Endothelial cell (in vitro differentiated cells): ENCODE data around the gene ADA. TPM values are rescaled to one million over a fixed set of nuclear protein-coding genes. Genes with fewer than 3 reads are reported as not detected.

ENCODE experiments used
- DNase-seq: peaks from one replicate; pipeline ENCODE4 v3.0.0; 2021; ENCODE audit warnings: low spot score
- H3K27ac Mint-ChIP-seq: one replicate; pipeline ENCODE4 v1.8.0; 2021; ENCODE audit warnings: mixed read lengths, inconsistent platforms; ENCODE audit not compliant: unreplicated experiment
- H3K27me3 Mint-ChIP-seq: one replicate; pipeline ENCODE4 v1.8.0; 2021; ENCODE audit warnings: mild to moderate bottlenecking, moderate library complexity, mixed read lengths, inconsistent platforms; ENCODE audit not compliant: unreplicated experiment
- H3K36me3 Mint-ChIP-seq: one replicate; pipeline ENCODE4 v1.8.0; 2021; ENCODE audit warnings: mild to moderate bottlenecking, low read depth, mixed read lengths, inconsistent platforms; ENCODE audit not compliant: unreplicated experiment
- H3K4me1 Mint-ChIP-seq: one replicate; pipeline ENCODE4 v1.8.0; 2021; ENCODE audit warnings: mild to moderate bottlenecking, mixed read lengths, inconsistent platforms; ENCODE audit not compliant: unreplicated experiment
- H3K4me3 Mint-ChIP-seq: one replicate; pipeline ENCODE4 v1.8.0; 2021; ENCODE audit warnings: mild to moderate bottlenecking, mixed read lengths, inconsistent platforms; ENCODE audit not compliant: unreplicated experiment
- H3K9me3 Mint-ChIP-seq: one replicate; pipeline ENCODE4 v1.8.0; 2021; ENCODE audit warnings: mixed read lengths, inconsistent platforms; ENCODE audit not compliant: unreplicated experiment
- CTCF ChIP-seq: fragments of 200-600 bp; sonication (generic); IDR thresholded peaks from one replicate; pipeline ENCODE4 v1.5.0; 2021; ENCODE audit warnings: antibody characterized with exemption; ENCODE audit not compliant: unreplicated experiment
- total RNA-seq: library from RNA; stranded (reverse); fragmentation: NEBNext Ultra II Directional; extraction: Animal tissue kit (Norgen Biotek cat#: 25700); gene quantifications from one replicate; pipeline ENCODE4 v1.2.1, GENCODE V29; 2021; ENCODE audit not compliant: unreplicated experiment

The ADA gene
- total RNA-seq, 1 donor from 2014 or later: 137 TPM

GRCh38 chr20:44640522-44640921 lies 11.0 kb downstream of the ADA start:
- peak overlapping the region; percentile 45 for H3K4me3 Mint-ChIP-seq

GRCh38 chr20:44637522-44638372 lies 13.8 kb downstream of the ADA start:
- Mint-ChIP-seq H3K4me1 (peaks cover 29% of the 10 kb centered on the region), H3K4me3 (no peak overlapping the region), H3K27ac (no peak overlapping the region), H3K27me3 (peaks cover 9% of the 10 kb centered on the region), H3K36me3 (peaks cover 56% of the 10 kb centered on the region), H3K9me3 (no peaks in the 10 kb centered on the region)
- TF ChIP-seq CTCF: no peak
- DNase-seq: no peak

More at GRCh38 chr20:44640522-44640921, 11.0 kb downstream of the ADA start:
- peaks cover 48% of the 10 kb centered on the region for H3K4me1 Mint-ChIP-seq
- H3K27ac Mint-ChIP-seq: peak overlapping the region; percentile 38
- H3K36me3 Mint-ChIP-seq: peaks cover 38% of the 10 kb centered on the region
- no peaks in the 10 kb centered on the region for H3K9me3 Mint-ChIP-seq
- no peak for DNase-seq
- no peak for TF ChIP-seq CTCF
- peaks cover 18% of the 10 kb centered on the region for H3K27me3 Mint-ChIP-seq

GRCh38 chr20:44637042-44637441 lies 14.5 kb downstream of the ADA start:
- TF ChIP-seq CTCF: no peak
- Mint-ChIP-seq H3K27ac (peak overlapping the region; percentile 30), H3K27me3 (peaks cover 4% of the 10 kb centered on the region), H3K4me1 (peaks cover 22% of the 10 kb centered on the region), H3K9me3 (no peaks in the 10 kb centered on the region), H3K36me3 (peaks cover 57% of the 10 kb centered on the region), H3K4me3 (no peak overlapping the region)
- no peak for DNase-seq

- DNase-seq: no peak
- no peak for TF ChIP-seq CTCF
- Mint-ChIP-seq H3K27me3 (peaks cover 3% of the 10 kb centered on the region), H3K4me1 (peaks cover 12% of the 10 kb centered on the region), H3K36me3 (peaks cover 55% of the 10 kb centered on the region), H3K9me3 (no peaks in the 10 kb centered on the region), H3K4me3 (no peak overlapping the region), H3K27ac (no peak overlapping the region)
Measured at GRCh38 chr20:44635877-44636276, 15.6 kb downstream of the ADA start.

- Mint-ChIP-seq H3K4me1 (peaks cover 6% of the 10 kb centered on the region), H3K27ac (no peak overlapping the region), H3K36me3 (peaks cover 45% of the 10 kb centered on the region), H3K27me3 (peaks cover 3% of the 10 kb centered on the region), H3K9me3 (no peaks in the 10 kb centered on the region), H3K4me3 (no peak overlapping the region)
- TF ChIP-seq CTCF: no peak
- DNase-seq: no peak
Measured at GRCh38 chr20:44633872-44634600, 17.5 kb downstream of the ADA start.
